SK-N-SH treated with all-trans-retinoic acid at 6 μM for 48 hours (cell line): ENCODE measurements around the gene HIVEP3.

ENCODE experiments used
- ATAC-seq: fragments of 200-7000 bp; cut with Tn5 transposase; 3 replicates; pipeline ENCODE4 v1.9.1; 2020; ENCODE audit warnings: mild to moderate bottlenecking, moderate library complexity
- ARNTL ChIP-seq: fragments of 450-650 bp; formaldehyde crosslinking; IDR thresholded peaks from 2 replicates; pipeline ENCODE4 v1.5.0; 2020; ENCODE audit warnings: low read depth, mild to moderate bottlenecking, moderate library complexity, borderline replicate concordance
- BACH2 ChIP-seq: fragments of 250-450 bp; sonication (Bioruptor Pico); IDR thresholded peaks from 2 replicates; pipeline ENCODE4 v1.9.0; 2021; ENCODE audit warnings: mild to moderate bottlenecking, borderline replicate concordance
- CREB5 ChIP-seq: fragments of 250-450 bp; sonication (Bioruptor Pico); IDR thresholded peaks from 2 replicates; pipeline ENCODE4 v1.5.1; 2020; ENCODE audit warnings: low read depth, mild to moderate bottlenecking, moderate library complexity
- CSDC2 ChIP-seq: fragments of 250-450 bp; sonication (Bioruptor Pico); IDR thresholded peaks from 2 replicates; pipeline ENCODE4 v1.5.0; 2020; ENCODE audit warnings: mild to moderate bottlenecking, moderate library complexity
- CSRNP3 ChIP-seq: fragments of 250-450 bp; sonication (Bioruptor Pico); IDR thresholded peaks from 2 replicates; pipeline ENCODE4 v1.5.1; 2021; ENCODE audit warnings: mild to moderate bottlenecking, moderate library complexity
- ESRRG ChIP-seq: fragments of 250-450 bp; sonication (Bioruptor Pico); IDR thresholded peaks from 2 replicates; pipeline ENCODE4 v1.6.1; 2021; ENCODE audit warnings: mild to moderate bottlenecking
- GLIS3 ChIP-seq: fragments of 250-450 bp; sonication (Bioruptor Pico); IDR thresholded peaks from 2 replicates; pipeline ENCODE4 v1.5.0; 2020; ENCODE audit warnings: mild to moderate bottlenecking, moderate library complexity
- ISL1 ChIP-seq: fragments of 250-450 bp; sonication (Bioruptor Pico); IDR thresholded peaks from 2 replicates; pipeline ENCODE4 v2.1.2; 2022; ENCODE audit warnings: mild to moderate bottlenecking, moderate library complexity
- OSR1 ChIP-seq: fragments of 250-450 bp; sonication (Bioruptor Pico); IDR thresholded peaks from 2 replicates; pipeline ENCODE4 v1.8.0; 2022; ENCODE audit warnings: moderate library complexity, mild to moderate bottlenecking, inconsistent platforms
- POU6F1 ChIP-seq: fragments of 250-450 bp; sonication (Bioruptor Pico); IDR thresholded peaks from 2 replicates; pipeline ENCODE4 v1.8.0; 2021; ENCODE audit warnings: low read depth, mild to moderate bottlenecking, moderate library complexity, borderline replicate concordance
- RARB ChIP-seq: fragments of 250-450 bp; sonication (Bioruptor Pico); IDR thresholded peaks from 2 replicates; pipeline ENCODE4 v1.8.0; 2021; ENCODE audit warnings: mild to moderate bottlenecking, moderate library complexity
- SNAI2 ChIP-seq: fragments of 250-450 bp; sonication (Bioruptor Pico); IDR thresholded peaks from 2 replicates; pipeline ENCODE4 v1.5.0; 2020; ENCODE audit warnings: mild to moderate bottlenecking, moderate library complexity
- TCF4 ChIP-seq: fragments of 250-450 bp; sonication (Bioruptor Pico); IDR thresholded peaks from 2 replicates; pipeline ENCODE4 v1.8.0; 2021; ENCODE audit warnings: mild to moderate bottlenecking, moderate library complexity, borderline replicate concordance
- ZC3H10 ChIP-seq: fragments of 250-450 bp; sonication (Bioruptor Pico); IDR thresholded peaks from 2 replicates; pipeline ENCODE4 v1.5.1; 2021; ENCODE audit warnings: mild to moderate bottlenecking, moderate library complexity
- ZFP3 ChIP-seq: fragments of 250-450 bp; sonication (Bioruptor Pico); IDR thresholded peaks from 2 replicates; pipeline ENCODE4 v1.5.0; 2020; ENCODE audit warnings: mild to moderate bottlenecking, moderate library complexity
- ZFP30 ChIP-seq: fragments of 450-650 bp; formaldehyde crosslinking; IDR thresholded peaks from 2 replicates; pipeline ENCODE4 v1.5.0; 2022; ENCODE audit warnings: mild to moderate bottlenecking, moderate library complexity
- ZNF565 ChIP-seq: fragments of 450-650 bp; formaldehyde crosslinking; conservative IDR thresholded peaks from 2 replicates; pipeline ENCODE4 v1.5.0; 2020; ENCODE audit warnings: low read depth, mild to moderate bottlenecking, moderate library complexity
- ZNF70 ChIP-seq: fragments of 450-650 bp; formaldehyde crosslinking; IDR thresholded peaks from 2 replicates; pipeline ENCODE4 v1.5.0; 2020; ENCODE audit warnings: mild to moderate bottlenecking, moderate library complexity
- ZNF8 ChIP-seq: fragments of 450-650 bp; formaldehyde crosslinking; IDR thresholded peaks from 2 replicates; pipeline ENCODE4 v1.5.0; 2020; ENCODE audit warnings: mild to moderate bottlenecking, moderate library complexity
- TF ChIP-seq, protein P1 (sequence below): fragments of 250-450 bp; sonication (Bioruptor Pico); IDR thresholded peaks from 2 replicates; pipeline ENCODE4 v1.8.0; 2020; ENCODE audit warnings: mild to moderate bottlenecking, moderate library complexity, borderline replicate concordance

HIVEP3 gene

DNA sequence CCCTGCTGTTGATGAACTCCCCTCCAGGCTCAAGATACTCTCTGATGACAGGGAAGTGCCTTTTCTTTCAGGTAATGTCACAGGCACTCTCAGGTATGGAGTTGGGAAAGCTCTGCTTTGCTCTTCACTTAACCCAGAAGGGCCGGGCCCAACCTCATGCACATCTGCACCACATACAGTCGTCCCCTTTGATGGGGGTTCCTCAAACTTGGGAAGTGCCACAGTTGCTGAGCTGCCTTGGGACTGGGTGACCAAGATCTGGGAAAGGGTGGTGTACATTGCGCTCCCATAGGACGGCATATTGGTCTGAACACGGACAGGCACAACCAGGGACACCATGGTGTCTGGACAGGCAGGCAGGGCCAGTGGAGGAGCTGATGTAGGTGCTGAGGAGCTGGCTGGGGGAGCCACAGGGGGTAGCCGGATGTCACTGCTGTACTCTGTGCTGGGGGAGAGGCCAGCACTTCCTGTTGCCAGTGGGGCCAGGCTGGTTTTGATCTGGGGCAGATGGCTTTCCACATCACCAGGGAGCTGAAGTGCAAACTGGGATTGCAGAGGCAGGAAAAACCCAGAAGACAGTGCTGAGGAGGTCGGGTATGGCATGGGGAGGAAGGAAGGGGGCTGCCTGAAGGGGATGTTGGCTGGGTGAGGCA is 338.1 kb downstream of the HIVEP3 start:
- no peak for ATAC-seq
- no peak for TF ChIP-seq ZFP30 (CRISPR knock-in tag)
- no peak for TF ChIP-seq SNAI2
- no peak for TF ChIP-seq CSDC2 (CRISPR knock-in tag)
- no peak for TF ChIP-seq OSR1 (CRISPR knock-in tag)
- TF ChIP-seq ZNF70 (CRISPR knock-in tag): no peak
- TF ChIP-seq ZC3H10 (CRISPR knock-in tag): no peak
- TF ChIP-seq POU6F1 (CRISPR knock-in tag): no peak
- no peak for TF ChIP-seq ARNTL (CRISPR knock-in tag)
- TF ChIP-seq ESRRG (CRISPR knock-in tag): no peak

GRCh38 chr1:41580021-41580420 is 338.7 kb downstream of the HIVEP3 start:
- TF ChIP-seq ESRRG (CRISPR knock-in tag) (no peak), ZNF565 (CRISPR knock-in tag) (no peak), ZNF8 (CRISPR knock-in tag) (no peak), ZFP3 (CRISPR knock-in tag) (no peak), POU6F1 (CRISPR knock-in tag) (no peak), TCF4 (CRISPR knock-in tag) (no peak), ZFP30 (CRISPR knock-in tag) (no peak), ISL1 (CRISPR knock-in tag) (no peak), GLIS3 (CRISPR knock-in tag) (no peak)
- no peak for ATAC-seq

GRCh38 chr1:41578712-41579335 is 339.9 kb downstream of the HIVEP3 start:
- TF ChIP-seq CSRNP3 (no peak), ISL1 (CRISPR knock-in tag) (no peak), ZFP3 (CRISPR knock-in tag) (no peak), BACH2 (CRISPR knock-in tag) (no peak), OSR1 (CRISPR knock-in tag) (no peak), ZC3H10 (CRISPR knock-in tag) (no peak), SNAI2 (no peak), POU6F1 (CRISPR knock-in tag) (no peak), ZNF565 (CRISPR knock-in tag) (no peak), ARNTL (CRISPR knock-in tag) (no peak), TCF4 (CRISPR knock-in tag) (no peak)
- TF ChIP-seq, protein P1, sequence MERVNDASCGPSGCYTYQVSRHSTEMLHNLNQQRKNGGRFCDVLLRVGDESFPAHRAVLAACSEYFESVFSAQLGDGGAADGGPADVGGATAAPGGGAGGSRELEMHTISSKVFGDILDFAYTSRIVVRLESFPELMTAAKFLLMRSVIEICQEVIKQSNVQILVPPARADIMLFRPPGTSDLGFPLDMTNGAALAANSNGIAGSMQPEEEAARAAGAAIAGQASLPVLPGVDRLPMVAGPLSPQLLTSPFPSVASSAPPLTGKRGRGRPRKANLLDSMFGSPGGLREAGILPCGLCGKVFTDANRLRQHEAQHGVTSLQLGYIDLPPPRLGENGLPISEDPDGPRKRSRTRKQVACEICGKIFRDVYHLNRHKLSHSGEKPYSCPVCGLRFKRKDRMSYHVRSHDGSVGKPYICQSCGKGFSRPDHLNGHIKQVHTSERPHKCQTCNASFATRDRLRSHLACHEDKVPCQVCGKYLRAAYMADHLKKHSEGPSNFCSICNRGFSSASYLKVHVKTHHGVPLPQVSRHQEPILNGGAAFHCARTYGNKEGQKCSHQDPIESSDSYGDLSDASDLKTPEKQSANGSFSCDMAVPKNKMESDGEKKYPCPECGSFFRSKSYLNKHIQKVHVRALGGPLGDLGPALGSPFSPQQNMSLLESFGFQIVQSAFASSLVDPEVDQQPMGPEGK (CRISPR knock-in tag): no peak
- ATAC-seq: no peak

DNA sequence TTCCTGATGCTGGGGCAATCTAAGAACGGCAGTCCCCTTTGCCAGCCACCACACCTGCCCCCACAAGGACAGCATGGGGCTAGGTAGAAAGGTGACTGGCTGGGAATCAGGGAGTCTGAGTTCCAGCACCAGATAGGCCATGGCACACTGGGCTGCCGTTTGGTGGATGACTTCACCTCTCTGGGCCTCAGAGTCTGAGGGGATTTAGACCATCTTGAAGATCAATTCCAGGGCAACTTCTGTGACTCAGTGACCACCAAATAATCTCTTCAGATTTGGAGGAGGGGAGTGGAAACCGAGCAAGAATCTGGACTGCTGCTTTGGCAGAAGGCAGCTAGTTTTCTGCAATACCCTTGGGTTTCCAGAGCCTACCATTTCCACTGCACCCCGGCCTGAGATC is 342.1 kb downstream of the HIVEP3 start:
- TF ChIP-seq RARB (CRISPR knock-in tag) (no peak), CREB5 (CRISPR knock-in tag) (no peak)
- no peak for ATAC-seq
